Activated CD8-positive, alpha-beta memory T cell treated with anti-CD3 and anti-CD28 coated beads, Interleukin-2, amount 50 U/mL, for 1 hour (primary cell): ENCODE measurements around the gene KLHL12.
"Not testable (repeated sequence)": the region's sequence is repeated elsewhere in the genome, so short reads cannot be mapped to it uniquely, and the experiment has no call there.

Experiments used
- DNase-seq: peaks from one replicate; pipeline ENCODE4 v3.0.0-alpha.2; 2020; ENCODE audit errors: extremely low read depth

The KLHL12 gene

GRCh38 chr1:202951437-202951836 lies 24.4 kb upstream of the KLHL12 start:
- no peak for DNase-seq

- DNase-seq = no peak
Observed at GRCh38 chr1:202945483-202945882, 18.4 kb upstream of the KLHL12 start.

GRCh38 chr1:202944438-202944921 lies 17.4 kb upstream of the KLHL12 start:
- DNase-seq = no peak

- DNase-seq = no peak
Observed at GRCh38 chr1:202942426-202942825, 15.4 kb upstream of the KLHL12 start.

- no peak for DNase-seq
Observed at GRCh38 chr1:202941372-202941771, 14.3 kb upstream of the KLHL12 start.

GRCh38 chr1:202940561-202940960 lies 13.5 kb upstream of the KLHL12 start:
- no peak for DNase-seq

GRCh38 chr1:202938287-202938925 lies 11.4 kb upstream of the KLHL12 start:
- no peak for DNase-seq

- DNase-seq = not testable (repeated sequence)
Observed at GRCh38 chr1:202936409-202936808, 9.4 kb upstream of the KLHL12 start.

- no peak for DNase-seq
Observed at GRCh38 chr1:202935844-202936243, 8.8 kb upstream of the KLHL12 start.

GRCh38 chr1:202934755-202935154 lies 7.7 kb upstream of the KLHL12 start:
- no peak for DNase-seq

GRCh38 chr1:202932476-202932875 lies 5.4 kb upstream of the KLHL12 start:
- no peak for DNase-seq

GRCh38 chr1:202923533-202923932 lies 3.5 kb downstream of the KLHL12 start:
- no peak for DNase-seq

GRCh38 chr1:202919615-202920014 lies 7.4 kb downstream of the KLHL12 start:
- no peak for DNase-seq

- no peak for DNase-seq
Observed at GRCh38 chr1:202915146-202915545, 11.9 kb downstream of the KLHL12 start.

GRCh38 chr1:202912476-202912875 lies 14.6 kb downstream of the KLHL12 start:
- DNase-seq = not testable (repeated sequence)

- no peak for DNase-seq
Observed at GRCh38 chr1:202909494-202909893, 17.5 kb downstream of the KLHL12 start.

GRCh38 chr1:202908998-202909397 lies 18.0 kb downstream of the KLHL12 start:
- DNase-seq = no peak

- no peak for DNase-seq
Observed at GRCh38 chr1:202905331-202905730, 21.7 kb downstream of the KLHL12 start.

- DNase-seq = not testable (repeated sequence)
Observed at GRCh38 chr1:202903808-202904207, 23.2 kb downstream of the KLHL12 start.

GRCh38 chr1:202901555-202901954 lies 25.5 kb downstream of the KLHL12 start:
- no peak for DNase-seq

- DNase-seq = no peak
Observed at GRCh38 chr1:202892501-202892900, 34.5 kb downstream of the KLHL12 start.

GRCh38 chr1:202890392-202890791 lies 36.6 kb downstream of the KLHL12 start:
- DNase-seq = no peak

GRCh38 chr1:202888531-202889360 lies 38.3 kb downstream of the KLHL12 start, which contains the start of gene RABIF:
RABIF (minus strand) TSS chr1:202889149; CDS start chr1:202889098, 51 bp downstream.
- peak; percentile 91 for DNase-seq
